ENCODE results near the gene DUSP28. TPM values are rescaled to one million over a fixed set of nuclear protein-coding genes. Genes with fewer than 3 reads are reported as not detected.

DUSP28 gene, protein sequence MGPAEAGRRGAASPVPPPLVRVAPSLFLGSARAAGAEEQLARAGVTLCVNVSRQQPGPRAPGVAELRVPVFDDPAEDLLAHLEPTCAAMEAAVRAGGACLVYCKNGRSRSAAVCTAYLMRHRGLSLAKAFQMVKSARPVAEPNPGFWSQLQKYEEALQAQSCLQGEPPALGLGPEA
- 3.7 TPM in 2 replicates for total RNA-seq

GRCh38 chr2:240560084-240560479 lies at the start of gene DUSP28:
Gene DUSP28, plus strand, starts transcription at chr2:240560357. Its CDS starts 328 bp downstream, at chr2:240560685.

DNA sequence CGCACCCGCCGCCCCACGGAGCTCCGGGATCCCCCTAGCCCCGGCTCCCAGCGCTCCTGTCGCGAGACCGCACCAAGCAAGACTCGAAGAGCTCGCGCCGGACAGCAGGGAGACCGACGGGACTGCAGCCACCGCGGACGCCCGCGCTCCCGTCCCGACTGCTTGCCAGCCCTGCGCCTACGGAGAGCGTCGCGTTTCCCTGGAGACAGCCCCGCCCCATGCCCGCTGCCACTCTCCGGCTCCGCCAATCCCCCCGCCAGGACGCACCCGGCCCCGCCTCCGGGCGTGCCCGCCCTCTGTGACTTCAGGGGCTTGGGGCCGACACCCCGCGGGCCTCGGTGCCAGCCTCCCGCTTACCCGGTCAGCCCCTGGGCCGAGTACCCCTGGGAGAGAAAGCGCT lies 2.3 kb upstream of the DUSP28 start, which contains the start of gene ANKMY1:
ANKMY1 (minus strand) TSS at position 181 of the 400 bp plus-strand sequence. CDS start 653 bp downstream, outside the sequence.

DNA sequence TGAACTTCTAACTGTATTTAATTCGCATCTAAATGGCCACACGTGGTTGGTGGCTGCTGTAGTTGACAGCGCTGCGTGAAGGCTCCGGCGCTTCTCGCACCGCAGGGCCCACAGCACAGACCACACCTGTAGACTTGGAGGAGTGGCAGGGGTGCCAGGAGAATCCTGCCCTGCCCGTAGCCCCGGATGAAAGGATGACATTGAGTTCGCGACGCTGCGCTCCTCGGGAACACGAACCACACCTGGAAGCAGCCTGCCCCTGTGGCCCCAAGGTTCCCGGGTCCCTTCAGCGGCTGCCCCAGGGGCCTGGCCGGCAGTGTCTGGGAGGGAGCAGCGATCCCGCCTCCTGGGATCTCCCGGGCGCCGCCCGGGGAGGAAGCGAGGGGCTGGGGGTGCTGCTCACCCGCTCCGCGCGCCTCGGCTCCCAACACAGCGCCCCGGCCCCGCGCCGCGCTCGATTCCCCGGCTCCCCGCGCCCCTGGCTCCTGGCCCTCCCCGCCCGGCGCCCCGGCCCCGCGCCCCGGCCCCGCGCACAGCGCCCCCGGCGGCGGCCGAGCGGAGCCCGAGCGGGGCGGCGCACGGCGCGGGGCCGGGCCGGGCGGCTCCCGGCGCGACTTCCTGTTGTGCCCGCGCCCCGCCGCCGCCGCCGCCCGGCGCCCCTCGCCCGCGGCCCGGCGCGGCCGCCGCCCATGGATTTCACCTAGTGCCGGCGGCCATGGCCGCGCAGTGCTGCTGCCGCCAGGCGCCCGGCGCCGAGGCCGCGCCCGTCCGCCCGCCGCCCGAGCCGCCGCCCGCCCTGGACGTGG lies 7.9 kb downstream of the DUSP28 start, which contains the start of gene RNPEPL1:
RNPEPL1 (plus strand) TSS at position 613 of the 806 bp plus-strand sequence; CDS start at position 716, 103 bp downstream.

DNA sequence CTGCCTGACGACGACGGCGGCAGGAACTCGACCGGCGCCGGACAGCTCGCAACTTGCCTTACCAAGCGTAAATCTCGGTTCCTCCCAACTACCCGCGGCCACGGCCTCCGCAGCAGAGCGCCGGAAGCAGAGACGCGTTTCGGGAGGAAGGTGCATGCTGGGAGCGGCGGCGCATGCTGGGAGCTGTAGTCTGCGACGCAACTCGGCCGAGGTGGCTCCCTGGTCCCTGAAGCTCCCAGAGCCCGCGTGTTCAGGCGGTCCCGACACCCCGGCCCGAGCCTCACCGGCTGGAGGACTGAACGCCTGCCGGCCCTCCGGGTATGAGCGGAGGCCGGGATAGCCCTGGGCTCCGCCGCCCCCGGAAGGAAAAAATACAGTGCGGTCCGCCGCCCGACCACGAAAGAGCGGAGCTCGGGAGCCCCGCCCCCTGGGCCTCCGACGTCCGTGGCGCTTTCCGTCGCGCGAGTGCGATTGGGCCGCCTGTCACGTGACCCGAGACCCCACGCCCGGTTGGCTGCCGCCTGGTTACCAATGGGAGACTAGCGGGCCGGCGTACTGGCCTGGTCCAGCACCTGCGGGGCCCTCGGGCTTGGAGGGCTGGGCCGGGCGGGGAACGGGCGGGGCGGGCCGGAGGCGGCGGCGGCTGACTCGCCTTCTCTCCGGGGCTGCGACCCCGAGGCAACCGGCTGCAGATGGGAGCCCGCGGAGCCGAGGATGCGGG lies 26.2 kb downstream of the DUSP28 start, which contains the start of gene CAPN10:
CAPN10 (plus strand) TSS at position 537 of the 721 bp plus-strand sequence; CDS start at position 715, 178 bp downstream.

Other genes starting within 250 kb of the DUSP28 start
- gene GPC1, start 124.7 kb upstream of the DUSP28 start, total RNA-seq, result 210 and 229 TPM in 2 replicates
- 5.9 and 6.9 TPM in 2 replicates for gene ANKMY1, start 2.4 kb upstream of the DUSP28 start, total RNA-seq
- gene RNPEPL1, start 8.1 kb downstream of the DUSP28 start, total RNA-seq, result 31.4 and 35.1 TPM in 2 replicates
- gene CAPN10, start 26.4 kb downstream of the DUSP28 start, total RNA-seq, result 18.1 and 25.5 TPM in 2 replicates
- 0.28 TPM in 1 of 2 replicates, not detected in the other for gene GPR35, start 65.1 kb downstream of the DUSP28 start, total RNA-seq
- not detected in 2 replicates for gene AQP12B, start 122.5 kb downstream of the DUSP28 start, total RNA-seq
- gene AQP12A, start 131.5 kb downstream of the DUSP28 start, total RNA-seq, result not detected in 2 replicates